PC-9 (cell line): ENCODE results near the gene PLEKHH1. TPM values are rescaled to one million over a fixed set of nuclear protein-coding genes. Genes with fewer than 3 reads are reported as not detected.

Experiments used
- BruUV-seq: library from RNA; stranded (reverse); fragments of 400-500 nt; replicated peaks from 2 replicates; lab custom pipeline; 2021; lab: Mats Ljungman, UMichigan
- CTCF ChIA-PET: fragments of 300-600 bp; sonication (Branson Sonifier 250); formaldehyde crosslinking; loops from one replicate; lab custom pipeline; 2022; ENCODE audit warnings: antibody characterized with exemption; lab: Charles Lee
- POLR2A ChIA-PET: fragments of 300-600 bp; sonication (Branson Sonifier 250); formaldehyde crosslinking; loops from one replicate; lab custom pipeline; 2022; ENCODE audit warnings: antibody characterized with exemption; ENCODE audit not compliant: unreplicated experiment; lab: Charles Lee
- DNase-seq, 2 experiments: peaks; one replicate each; pipeline versions ENCODE4 v3.0.0 to v3.0.0-alpha.2; 2015 to 2022; ENCODE audit warnings: mixed read lengths in 1 of 2
- H2AFZ ChIP-seq: fragments of 200-600 bp; sonication (generic); 2 replicates; pipeline ENCODE4 v1.8.1; 2017; ENCODE audit warnings: antibody characterized with exemption
- H3F3A ChIP-seq: fragments of 200-600 bp; sonication (generic); 2 replicates; pipeline ENCODE4 v1.8.1; 2017; ENCODE audit warnings: antibody characterized with exemption, mild to moderate bottlenecking, low read depth; ENCODE audit not compliant: insufficient read depth
- H3K27ac ChIP-seq: fragments of 200-600 bp; sonication (generic); 2 replicates; pipeline ENCODE4 v1.6.1; 2016; ENCODE audit warnings: mixed run types
- H3K27me3 ChIP-seq: fragments of 200-600 bp; sonication (generic); 2 replicates; pipeline ENCODE4 v1.6.1; 2016; ENCODE audit warnings: low read depth, mixed run types; ENCODE audit not compliant: insufficient read depth
- H3K36me3 ChIP-seq: fragments of 200-600 bp; sonication (generic); 2 replicates; pipeline ENCODE4 v1.6.1; 2016; ENCODE audit warnings: low read depth, mixed run types
- H3K4me1 ChIP-seq: fragments of 200-600 bp; sonication (generic); replicated peaks from 2 replicates; pipeline ENCODE4 v1.6.1; 2016; ENCODE audit warnings: mixed run types; ENCODE audit not compliant: insufficient read depth
- H3K4me2 ChIP-seq: fragments of 200-600 bp; sonication (generic); 2 replicates; pipeline ENCODE4 v1.6.1; 2017; ENCODE audit warnings: mixed run types
- H3K4me3 ChIP-seq: fragments of 200-600 bp; sonication (generic); 2 replicates; pipeline ENCODE4 v1.6.1; 2016; ENCODE audit warnings: mixed run types
- H3K79me2 ChIP-seq: fragments of 200-600 bp; sonication (generic); 2 replicates; pipeline ENCODE4 v1.6.1; 2017; ENCODE audit warnings: low read depth, mixed run types
- H3K9me2 ChIP-seq: fragments of 200-600 bp; sonication (generic); 2 replicates; pipeline ENCODE4 v1.8.1; 2017; ENCODE audit warnings: mild to moderate bottlenecking; ENCODE audit not compliant: insufficient read depth
- H3K9me3 ChIP-seq: fragments of 200-600 bp; sonication (generic); 2 replicates; pipeline ENCODE4 v1.8.1; 2016; ENCODE audit warnings: low read depth; ENCODE audit not compliant: insufficient read depth
- H4K20me1 ChIP-seq: fragments of 200-600 bp; sonication (generic); 2 replicates; pipeline ENCODE4 v1.8.1; 2017; ENCODE audit not compliant: insufficient read depth
- EZH2 ChIP-seq: fragments of 200-600 bp; sonication (generic); IDR thresholded peaks from 2 replicates; pipeline ENCODE4 v1.8.0; 2017; ENCODE audit warnings: antibody characterized with exemption, low read depth
- intact Hi-C: fragments of 100-400 bp; cut with micrococcal nuclease; formaldehyde crosslinking; loops from one replicate; pipeline ENCODE4 v1.10.0; 2022; ENCODE audit not compliant: unreplicated experiment
- total RNA-seq: library from RNA; stranded (reverse); gene quantifications from 2 replicates; pipeline ENCODE4 v1.2.3, GENCODE V29; 2021
- TF ChIP-seq, protein P1 (sequence below): fragments of 200-600 bp; sonication (generic); conservative IDR thresholded peaks from 2 replicates; pipeline ENCODE4 v1.6.1; 2017; ENCODE audit warnings: mixed run types, antibody characterized with exemption, mild to moderate bottlenecking, moderate library complexity

PLEKHH1 gene
- total RNA-seq, 1 experiment from 2014 or later = 13.6 TPM

GRCh38 chr14:67501670-67502069, 31.4 kb upstream of the PLEKHH1 start:
- H3K9me2 ChIP-seq = no peaks in the 10 kb centered on the region
- intact Hi-C loops = no loop called here
- H3K4me2 ChIP-seq = no peak overlapping the region
- TF ChIP-seq, protein P1, sequence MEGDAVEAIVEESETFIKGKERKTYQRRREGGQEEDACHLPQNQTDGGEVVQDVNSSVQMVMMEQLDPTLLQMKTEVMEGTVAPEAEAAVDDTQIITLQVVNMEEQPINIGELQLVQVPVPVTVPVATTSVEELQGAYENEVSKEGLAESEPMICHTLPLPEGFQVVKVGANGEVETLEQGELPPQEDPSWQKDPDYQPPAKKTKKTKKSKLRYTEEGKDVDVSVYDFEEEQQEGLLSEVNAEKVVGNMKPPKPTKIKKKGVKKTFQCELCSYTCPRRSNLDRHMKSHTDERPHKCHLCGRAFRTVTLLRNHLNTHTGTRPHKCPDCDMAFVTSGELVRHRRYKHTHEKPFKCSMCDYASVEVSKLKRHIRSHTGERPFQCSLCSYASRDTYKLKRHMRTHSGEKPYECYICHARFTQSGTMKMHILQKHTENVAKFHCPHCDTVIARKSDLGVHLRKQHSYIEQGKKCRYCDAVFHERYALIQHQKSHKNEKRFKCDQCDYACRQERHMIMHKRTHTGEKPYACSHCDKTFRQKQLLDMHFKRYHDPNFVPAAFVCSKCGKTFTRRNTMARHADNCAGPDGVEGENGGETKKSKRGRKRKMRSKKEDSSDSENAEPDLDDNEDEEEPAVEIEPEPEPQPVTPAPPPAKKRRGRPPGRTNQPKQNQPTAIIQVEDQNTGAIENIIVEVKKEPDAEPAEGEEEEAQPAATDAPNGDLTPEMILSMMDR = no peak
- TF ChIP-seq EZH2 = no peak
- no peak overlapping the region for H2AFZ ChIP-seq
- no peak for DNase-seq
- H3K4me1 ChIP-seq = no peaks in the 10 kb centered on the region
- no peaks in the 10 kb centered on the region for H3K79me2 ChIP-seq
- ChIA-PET POLR2A (no interaction called here), CTCF (interaction anchor here (0.7 kb wide), 1 partner anchor 34 kb away, joined by 4 read pairs; no protein-coding TSS in a partner anchor)
- no peak overlapping the region for H3K4me3 ChIP-seq
- H3K27me3 ChIP-seq = no peaks in the 10 kb centered on the region
- no peaks in the 10 kb centered on the region for H3K9me3 ChIP-seq
- H4K20me1 ChIP-seq = no peaks in the 10 kb centered on the region
- no TSS peak for BruUV-seq
- no peaks in the 10 kb centered on the region for H3F3A ChIP-seq
- H3K27ac ChIP-seq = no peak overlapping the region
- H3K36me3 ChIP-seq = no peaks in the 10 kb centered on the region

GRCh38 chr14:67502867-67503266, 30.2 kb upstream of the PLEKHH1 start:
- no peaks in the 10 kb centered on the region for H3K79me2 ChIP-seq
- no peaks in the 10 kb centered on the region for H3K27me3 ChIP-seq
- ChIA-PET CTCF (no interaction called here), POLR2A (no interaction called here)
- H3K9me3 ChIP-seq = no peaks in the 10 kb centered on the region
- no peaks in the 10 kb centered on the region for H3K4me1 ChIP-seq
- DNase-seq = no peak
- H4K20me1 ChIP-seq = no peaks in the 10 kb centered on the region
- no peak overlapping the region for H2AFZ ChIP-seq
- TF ChIP-seq, protein P1 = no peak
- no peak for TF ChIP-seq EZH2
- no peaks in the 10 kb centered on the region for H3K36me3 ChIP-seq
- intact Hi-C loops = no loop called here
- H3K4me3 ChIP-seq = no peak overlapping the region
- no peaks in the 10 kb centered on the region for H3F3A ChIP-seq
- H3K27ac ChIP-seq = no peak overlapping the region
- no peak overlapping the region for H3K4me2 ChIP-seq
- no peaks in the 10 kb centered on the region for H3K9me2 ChIP-seq
- no TSS peak for BruUV-seq

DNA sequence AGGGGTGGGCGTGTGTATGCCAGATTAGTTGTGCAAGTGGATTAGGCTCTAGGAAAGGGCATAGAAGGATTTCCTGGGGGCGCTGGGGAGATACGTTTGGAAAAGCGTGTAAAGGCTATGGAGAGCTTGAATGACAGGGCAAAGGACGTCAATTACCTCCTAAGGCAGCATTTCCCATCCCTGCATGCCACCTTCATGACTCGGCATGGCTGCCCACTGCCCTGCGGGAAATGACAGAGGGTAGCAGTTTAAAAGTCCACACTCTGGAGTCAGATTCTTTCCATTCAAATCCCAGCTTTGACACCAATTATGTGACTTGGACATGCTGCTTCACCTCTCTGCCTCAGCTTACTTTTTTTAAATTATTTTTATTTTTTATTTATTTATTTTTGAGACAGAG, 29.8 kb upstream of the PLEKHH1 start:
- intact Hi-C loops = no loop called here
- Histone ChIP-seq H3K27me3 (no peaks in the 10 kb centered on the region), H3F3A (no peaks in the 10 kb centered on the region), H3K9me2 (no peaks in the 10 kb centered on the region), H3K4me2 (no peak overlapping the region), H4K20me1 (no peaks in the 10 kb centered on the region), H3K79me2 (no peaks in the 10 kb centered on the region), H3K9me3 (no peaks in the 10 kb centered on the region), H3K27ac (no peak overlapping the region), H3K4me1 (no peaks in the 10 kb centered on the region), H2AFZ (no peak overlapping the region), H3K36me3 (no peaks in the 10 kb centered on the region), H3K4me3 (no peak overlapping the region)
- DNase-seq = no peak
- BruUV-seq = no TSS peak
- TF ChIP-seq, protein P1 = no peak
- no peak for TF ChIP-seq EZH2
- CTCF ChIA-PET = no interaction called here
- POLR2A ChIA-PET = interaction anchor here (0.7 kb wide), 1 partner anchor 9 kb away, joined by 7 read pairs; no protein-coding TSS in a partner anchor
